Measurements from ENCODE around the gene SH3RF3.

DNA sequence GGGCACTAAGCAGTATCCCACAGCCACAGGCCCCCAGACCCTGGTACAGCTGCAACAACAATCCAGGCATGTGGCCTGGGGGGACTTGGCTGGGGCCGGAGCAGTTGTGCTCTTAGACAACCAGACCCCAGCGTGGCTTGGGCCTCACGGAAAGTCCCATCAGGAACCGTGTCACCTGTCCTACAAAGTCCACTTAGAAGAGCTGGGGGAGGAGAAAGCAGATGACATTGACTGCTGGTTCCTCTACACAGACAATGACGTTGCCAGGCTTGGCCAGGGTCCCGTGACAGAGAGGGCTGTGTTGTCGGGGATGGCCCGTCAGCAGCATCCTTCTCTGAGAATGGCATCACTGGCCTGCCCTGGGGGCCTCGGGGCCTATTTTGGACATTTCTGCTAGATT lies 360.3 kb downstream of the SH3RF3 start:
- TF ChIP-seq YY1 (IDR thresholded peaks at IDR 0.05; ENCODE audit: insufficient read depth, insufficient read length): no peak
- no peak for TF ChIP-seq SUZ12 (IDR thresholded peaks at IDR 0.05; ENCODE audit: extremely low read depth, insufficient read depth, insufficient read length)

Data from NT2/D1 (cell line).